Fibroblast of lung (primary cell): ENCODE measurements around the gene NGF. TPM values are rescaled to one million over a fixed set of nuclear protein-coding genes. Genes with fewer than 3 reads are reported as not detected.
A peak's percentile ranks its signal among the peaks of the same experiment; 100 is the strongest.

ENCODE experiments used
- DNase-seq, 2 donors: peaks; one replicate each; pipeline versions ENCODE4 v3.0.0 to v3.0.0-alpha.2; 2010; ENCODE audit warnings: low read depth in 2 of 2
- H2AFZ ChIP-seq: 2 replicates; pipeline ENCODE4 v1.5.1; 2012; ENCODE audit warnings: low read length, control low read depth, inconsistent platforms
- H3K27ac ChIP-seq: 2 replicates; pipeline ENCODE4 v1.5.1; 2011; ENCODE audit warnings: low read length, control low read depth; ENCODE audit not compliant: insufficient read depth
- H3K27me3 ChIP-seq: 2 replicates; pipeline ENCODE4 v1.5.1; 2011; ENCODE audit warnings: mild to moderate bottlenecking, low read length; ENCODE audit not compliant: control insufficient read depth, insufficient read depth
- H3K36me3 ChIP-seq: 2 replicates; pipeline ENCODE4 v1.5.1; 2011; ENCODE audit warnings: low read length; ENCODE audit not compliant: control insufficient read depth, insufficient read depth
- H3K4me1 ChIP-seq: 2 replicates; pipeline ENCODE4 v1.5.1; 2011; ENCODE audit warnings: low read length; ENCODE audit not compliant: control insufficient read depth, insufficient read depth; ENCODE audit errors: extremely low read depth
- H3K4me2 ChIP-seq: 2 replicates; pipeline ENCODE4 v1.5.1; 2011; ENCODE audit warnings: low read length, control low read depth; ENCODE audit not compliant: insufficient read depth; ENCODE audit errors: extremely low read depth
- H3K4me3 ChIP-seq, 4 experiments: fragments of 200-600 bp in 1 of 4; sonication (generic) in 1 of 4; replicated peaks in 1 of 4; 2 replicates each; pipeline ENCODE4 v1.5.1; 2011 to 2016; ENCODE audit warnings: low read length in 4 of 4, low read depth in 3 of 4, mild to moderate bottlenecking in 3 of 4, control low read depth in 2 of 4, inconsistent platforms in 1 of 4, mixed read lengths in 1 of 4; ENCODE audit not compliant: insufficient read depth in 1 of 4; ENCODE audit errors: control extremely low read depth in 1 of 4
- H3K79me2 ChIP-seq: 2 replicates; pipeline ENCODE4 v1.5.1; 2012; ENCODE audit warnings: mild to moderate bottlenecking, low read length, inconsistent platforms; ENCODE audit not compliant: control insufficient read depth, insufficient read depth
- H3K9ac ChIP-seq: 2 replicates; pipeline ENCODE4 v1.5.1; 2011; ENCODE audit warnings: mild to moderate bottlenecking, low read length, control low read depth; ENCODE audit not compliant: insufficient read depth
- H3K9me3 ChIP-seq: 2 replicates; pipeline ENCODE4 v1.5.1; 2012; ENCODE audit warnings: low read depth, low read length; ENCODE audit not compliant: control insufficient read depth, insufficient read depth
- H4K20me1 ChIP-seq: 2 replicates; pipeline ENCODE4 v1.5.1; 2011; ENCODE audit warnings: low read length; ENCODE audit not compliant: control insufficient read depth, insufficient read depth; ENCODE audit errors: extremely low read depth
- EZH2 ChIP-seq: IDR thresholded peaks from 2 replicates; pipeline ENCODE4 v1.5.1; 2012; ENCODE audit warnings: low read length, control low read depth, mild to moderate bottlenecking; ENCODE audit errors: missing control alignments
- polyA plus RNA-seq, 2 donors: library from polyadenylated mRNA; depleted of rRNA in 1 of 2; stranded (reverse) in 1 of 2; unstranded in 1 of 2; fragments of >200 nt; gene quantifications; 2 replicates each; pipeline ENCODE4 v1.2.1, GENCODE V29; 2011 to 2012; ENCODE audit warnings: missing spikeins in 1 of 2
- total RNA-seq: library from RNA; depleted of rRNA; stranded (reverse); fragments of >200 nt; gene quantifications from 2 replicates; pipeline ENCODE4 v1.2.1, GENCODE V29; 2014
- TF ChIP-seq, protein P1 (sequence below), 2 donors: IDR thresholded peaks in 1 of 2; conservative IDR thresholded peaks in 1 of 2; 1 replicate in 1 of 2; 2 replicates in 1 of 2; pipeline ENCODE4 v1.5.1; 2011 to 2012; ENCODE audit warnings: low read length in 2 of 2, control low read depth in 1 of 2, inconsistent platforms in 1 of 2, low read depth in 1 of 2, mild to moderate bottlenecking in 1 of 2

Gene NGF
- total and polyA plus RNA-seq, 2 donors (not counting 1 experiment from before 2014, with no cell fraction given), result 4.0 to 17.6 TPM

DNA sequence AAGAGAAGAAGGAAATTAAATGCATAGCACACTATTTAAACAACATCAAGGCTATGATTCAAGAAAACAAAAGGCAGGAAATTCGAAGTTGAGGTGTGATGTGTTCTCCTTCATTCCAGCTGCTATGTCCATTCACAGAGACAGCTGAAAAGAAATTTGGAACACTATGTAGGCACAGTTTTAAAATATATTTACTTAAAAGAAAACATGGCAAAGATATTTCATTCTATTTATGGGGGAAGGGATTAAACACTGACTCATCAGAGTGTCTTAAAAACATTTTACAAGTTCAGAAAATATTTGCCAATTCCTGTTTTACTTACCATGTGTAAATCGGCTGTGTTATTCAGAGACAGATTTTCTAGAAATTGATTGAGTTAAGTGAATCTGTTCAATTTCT lies 39.4 kb upstream of the NGF start:
- H2AFZ ChIP-seq, result no peak overlapping the region
- no peaks in the 10 kb centered on the region for H4K20me1 ChIP-seq
- peaks cover 11% of the 10 kb centered on the region for H3K4me1 ChIP-seq
- peak; percentile 31 to 56 for DNase-seq
- no peak for TF ChIP-seq EZH2
- TF ChIP-seq, protein P1, sequence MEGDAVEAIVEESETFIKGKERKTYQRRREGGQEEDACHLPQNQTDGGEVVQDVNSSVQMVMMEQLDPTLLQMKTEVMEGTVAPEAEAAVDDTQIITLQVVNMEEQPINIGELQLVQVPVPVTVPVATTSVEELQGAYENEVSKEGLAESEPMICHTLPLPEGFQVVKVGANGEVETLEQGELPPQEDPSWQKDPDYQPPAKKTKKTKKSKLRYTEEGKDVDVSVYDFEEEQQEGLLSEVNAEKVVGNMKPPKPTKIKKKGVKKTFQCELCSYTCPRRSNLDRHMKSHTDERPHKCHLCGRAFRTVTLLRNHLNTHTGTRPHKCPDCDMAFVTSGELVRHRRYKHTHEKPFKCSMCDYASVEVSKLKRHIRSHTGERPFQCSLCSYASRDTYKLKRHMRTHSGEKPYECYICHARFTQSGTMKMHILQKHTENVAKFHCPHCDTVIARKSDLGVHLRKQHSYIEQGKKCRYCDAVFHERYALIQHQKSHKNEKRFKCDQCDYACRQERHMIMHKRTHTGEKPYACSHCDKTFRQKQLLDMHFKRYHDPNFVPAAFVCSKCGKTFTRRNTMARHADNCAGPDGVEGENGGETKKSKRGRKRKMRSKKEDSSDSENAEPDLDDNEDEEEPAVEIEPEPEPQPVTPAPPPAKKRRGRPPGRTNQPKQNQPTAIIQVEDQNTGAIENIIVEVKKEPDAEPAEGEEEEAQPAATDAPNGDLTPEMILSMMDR (conservative IDR thresholded peaks at IDR 0.05 in 1 of 2, IDR thresholded peaks at IDR 0.05 in 1 of 2; ENCODE audit: low read depth in 1 of 2, low read length in 2 of 2), result no peak
- no peak overlapping the region for H3K27ac ChIP-seq
- H3K4me2 ChIP-seq, result no peak overlapping the region
- H3K27me3 ChIP-seq, result no peaks in the 10 kb centered on the region
- no peak overlapping the region for H3K4me3 ChIP-seq
- no peaks in the 10 kb centered on the region for H3K9me3 ChIP-seq
- H3K79me2 ChIP-seq, result no peaks in the 10 kb centered on the region
- H3K36me3 ChIP-seq, result no peaks in the 10 kb centered on the region
- H3K9ac ChIP-seq, result no peak overlapping the region

DNA sequence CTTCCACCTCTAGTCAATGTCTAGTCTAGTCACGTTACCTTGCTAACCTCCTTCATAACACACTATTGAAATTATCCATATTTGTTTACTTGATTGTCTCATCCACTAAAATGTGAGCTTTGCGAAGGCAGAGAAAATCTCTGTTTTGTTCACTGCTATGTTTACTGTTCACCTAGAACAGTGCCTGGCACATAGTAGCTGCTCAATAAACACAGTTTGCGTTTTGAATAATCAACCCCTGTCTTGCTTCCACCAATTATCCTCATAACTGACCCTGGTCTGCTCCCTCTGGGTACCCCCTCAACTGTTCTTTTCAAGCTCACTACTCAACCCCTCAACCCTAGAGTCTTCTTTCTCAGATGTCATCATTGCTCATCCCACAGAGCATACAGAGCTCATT lies 36.5 kb upstream of the NGF start:
- no peak overlapping the region for H3K4me3 ChIP-seq
- H3K9ac ChIP-seq, result no peak overlapping the region
- TF ChIP-seq, protein P1 (conservative IDR thresholded peaks at IDR 0.05 in 1 of 2, IDR thresholded peaks at IDR 0.05 in 1 of 2; ENCODE audit: low read depth in 1 of 2, low read length in 2 of 2), result no peak
- TF ChIP-seq EZH2, result no peak
- H3K27ac ChIP-seq, result no peak overlapping the region
- H3K4me2 ChIP-seq, result no peak overlapping the region
- peaks cover 11% of the 10 kb centered on the region for H3K4me1 ChIP-seq
- H4K20me1 ChIP-seq, result no peaks in the 10 kb centered on the region
- H3K36me3 ChIP-seq, result no peaks in the 10 kb centered on the region
- H3K27me3 ChIP-seq, result no peaks in the 10 kb centered on the region
- no peaks in the 10 kb centered on the region for H3K9me3 ChIP-seq
- H2AFZ ChIP-seq, result no peak overlapping the region
- DNase-seq, result no peak
- H3K79me2 ChIP-seq, result no peaks in the 10 kb centered on the region

DNA sequence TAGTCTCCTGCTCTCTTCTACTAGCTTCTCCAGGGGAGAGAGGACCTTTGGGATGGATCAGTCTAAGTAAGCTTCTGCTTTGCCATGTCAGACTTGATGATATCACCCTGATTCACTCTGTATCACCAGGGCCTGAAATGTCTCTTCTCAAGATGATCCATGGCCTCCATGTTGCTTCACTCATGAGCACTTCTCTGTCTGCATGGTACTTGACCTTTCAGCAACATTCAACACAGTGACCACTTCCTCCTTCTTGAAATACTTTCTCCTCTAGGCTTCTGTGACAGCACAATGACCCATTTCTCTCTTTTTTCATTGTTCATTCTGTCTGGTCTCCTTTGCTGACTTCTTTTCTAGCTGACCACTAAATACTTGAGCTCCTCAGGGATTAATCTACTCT lies 35.3 kb upstream of the NGF start:
- no peaks in the 10 kb centered on the region for H4K20me1 ChIP-seq
- no peaks in the 10 kb centered on the region for H3K36me3 ChIP-seq
- no peak overlapping the region for H3K4me2 ChIP-seq
- peaks cover 11% of the 10 kb centered on the region for H3K4me1 ChIP-seq
- no peak for TF ChIP-seq EZH2
- TF ChIP-seq, protein P1 (conservative IDR thresholded peaks at IDR 0.05 in 1 of 2, IDR thresholded peaks at IDR 0.05 in 1 of 2; ENCODE audit: low read depth in 1 of 2, low read length in 2 of 2), result no peak
- DNase-seq, result peak; percentile 64 to 94
- no peak overlapping the region for H2AFZ ChIP-seq
- H3K9ac ChIP-seq, result no peak overlapping the region
- H3K27ac ChIP-seq, result no peak overlapping the region
- no peaks in the 10 kb centered on the region for H3K79me2 ChIP-seq
- H3K9me3 ChIP-seq, result no peaks in the 10 kb centered on the region
- H3K4me3 ChIP-seq, result no peak overlapping the region
- no peaks in the 10 kb centered on the region for H3K27me3 ChIP-seq
